ENCODE results near the gene POLDIP2. TPM values are rescaled to one million over a fixed set of nuclear protein-coding genes. Genes with fewer than 3 reads are reported as not detected.

POLDIP2 gene
- total RNA-seq, 1 donor from 2014 or later, result 44.4 TPM

- Histone ChIP-seq H3K4me1 (ENCODE audit: control insufficient read depth in 3 of 3, insufficient read depth in 3 of 3, low read length in 3 of 3) (peaks cover 3 to 26% (median 18%) of the 10 kb centered on the region in 3 donors), H3K36me3 (ENCODE audit: control insufficient read depth in 3 of 3, insufficient read depth in 3 of 3, low read length in 3 of 3) (peaks cover 81 to 96% (median 90%) of the 10 kb centered on the region in 3 donors)
These were observed 8.3 kb downstream of the POLDIP2 start for GRCh38 chr17:28348979-28349378.

GRCh38 chr17:28347261-28347891, 10.0 kb downstream of the POLDIP2 start:
- Histone ChIP-seq H3K9ac (ENCODE audit: low read depth in 1 of 3, low read length in 3 of 3) (peak overlapping the region in 2 of 3 donors; percentile 20 to 33), H3K27me3 (ENCODE audit: control insufficient read depth in 3 of 3, insufficient read depth in 3 of 3, low read length in 3 of 3) (no peaks in the 10 kb centered on the region), H3K4me3 (ENCODE audit: low read length in 3 of 3) (no peak overlapping the region), H3K9me3 (ENCODE audit: control insufficient read depth in 3 of 3, low read length in 3 of 3) (no peaks in the 10 kb centered on the region), H3K36me3 (ENCODE audit: control insufficient read depth in 3 of 3, insufficient read depth in 3 of 3, low read length in 3 of 3) (peaks cover 84 to 94% (median 92%) of the 10 kb centered on the region in 3 donors), H3K4me1 (ENCODE audit: control insufficient read depth in 3 of 3, insufficient read depth in 3 of 3, low read length in 3 of 3) (peaks cover 3 to 35% (median 23%) of the 10 kb centered on the region in 3 donors), H3K27ac (ENCODE audit: low read depth, low read length) (no peak overlapping the region)

More at GRCh38 chr17:28348979-28349378, 8.3 kb downstream of the POLDIP2 start:
- no peaks in the 10 kb centered on the region for H3K27me3 ChIP-seq (ENCODE audit: control insufficient read depth in 3 of 3, insufficient read depth in 3 of 3, low read length in 3 of 3)
- no peaks in the 10 kb centered on the region for H3K9me3 ChIP-seq (ENCODE audit: control insufficient read depth in 3 of 3, low read length in 3 of 3)
- no peak overlapping the region for H3K27ac ChIP-seq (ENCODE audit: low read depth, low read length)
- H3K9ac ChIP-seq (ENCODE audit: low read depth in 1 of 3, low read length in 3 of 3), result no peak overlapping the region
- H3K4me3 ChIP-seq (ENCODE audit: low read length in 3 of 3), result no peak overlapping the region

GRCh38 chr17:28346746-28347246, 10.5 kb downstream of the POLDIP2 start:
- H3K36me3 ChIP-seq (ENCODE audit: control insufficient read depth in 3 of 3, insufficient read depth in 3 of 3, low read length in 3 of 3), result peaks cover 87 to 95% (median 93%) of the 10 kb centered on the region in 3 donors
- peaks cover 3 to 35% (median 23%) of the 10 kb centered on the region in 3 donors for H3K4me1 ChIP-seq (ENCODE audit: control insufficient read depth in 3 of 3, insufficient read depth in 3 of 3, low read length in 3 of 3)
- H3K27me3 ChIP-seq (ENCODE audit: control insufficient read depth in 3 of 3, insufficient read depth in 3 of 3, low read length in 3 of 3), result no peaks in the 10 kb centered on the region
- H3K27ac ChIP-seq (ENCODE audit: low read depth, low read length), result peak overlapping the region; percentile 29
- H3K9ac ChIP-seq (ENCODE audit: low read depth in 1 of 3, low read length in 3 of 3), result peak overlapping the region in 1 of 3 donors; percentile 20
- H3K4me3 ChIP-seq (ENCODE audit: low read length in 3 of 3), result no peak overlapping the region
- H3K9me3 ChIP-seq (ENCODE audit: control insufficient read depth in 3 of 3, low read length in 3 of 3), result no peaks in the 10 kb centered on the region

GRCh38 chr17:28346199-28346580, 11.1 kb downstream of the POLDIP2 start:
- Histone ChIP-seq H3K27ac (ENCODE audit: low read depth, low read length) (no peak overlapping the region), H3K4me3 (ENCODE audit: low read length in 3 of 3) (no peak overlapping the region), H3K4me1 (ENCODE audit: control insufficient read depth in 3 of 3, insufficient read depth in 3 of 3, low read length in 3 of 3) (peaks cover 3 to 35% (median 23%) of the 10 kb centered on the region in 3 donors), H3K27me3 (ENCODE audit: control insufficient read depth in 3 of 3, insufficient read depth in 3 of 3, low read length in 3 of 3) (no peaks in the 10 kb centered on the region), H3K9ac (ENCODE audit: low read depth in 1 of 3, low read length in 3 of 3) (no peak overlapping the region), H3K36me3 (ENCODE audit: control insufficient read depth in 3 of 3, insufficient read depth in 3 of 3, low read length in 3 of 3) (peaks cover 87 to 95% (median 93%) of the 10 kb centered on the region in 3 donors), H3K9me3 (ENCODE audit: control insufficient read depth in 3 of 3, low read length in 3 of 3) (no peaks in the 10 kb centered on the region)

- Histone ChIP-seq H3K4me1 (ENCODE audit: control insufficient read depth in 3 of 3, insufficient read depth in 3 of 3, low read length in 3 of 3) (peaks cover 3 to 35% (median 23%) of the 10 kb centered on the region in 3 donors), H3K27ac (ENCODE audit: low read depth, low read length) (no peak overlapping the region), H3K9me3 (ENCODE audit: control insufficient read depth in 3 of 3, low read length in 3 of 3) (no peaks in the 10 kb centered on the region), H3K4me3 (ENCODE audit: low read length in 3 of 3) (no peak overlapping the region), H3K27me3 (ENCODE audit: control insufficient read depth in 3 of 3, insufficient read depth in 3 of 3, low read length in 3 of 3) (no peaks in the 10 kb centered on the region), H3K9ac (ENCODE audit: low read depth in 1 of 3, low read length in 3 of 3) (peak overlapping the region in 1 of 3 donors; percentile 5), H3K36me3 (ENCODE audit: control insufficient read depth in 3 of 3, insufficient read depth in 3 of 3, low read length in 3 of 3) (peaks cover 85 to 94% (median 93%) of the 10 kb centered on the region in 3 donors)
These were observed 11.7 kb downstream of the POLDIP2 start for GRCh38 chr17:28345419-28346198.

- H3K27ac ChIP-seq (ENCODE audit: low read depth, low read length), result no peak overlapping the region
- no peak overlapping the region for H3K4me3 ChIP-seq (ENCODE audit: low read length in 3 of 3)
- H3K27me3 ChIP-seq (ENCODE audit: control insufficient read depth in 3 of 3, insufficient read depth in 3 of 3, low read length in 3 of 3), result no peaks in the 10 kb centered on the region
- H3K9ac ChIP-seq (ENCODE audit: low read depth in 1 of 3, low read length in 3 of 3), result no peak overlapping the region
- peaks cover 81 to 92% (median 89%) of the 10 kb centered on the region in 3 donors for H3K36me3 ChIP-seq (ENCODE audit: control insufficient read depth in 3 of 3, insufficient read depth in 3 of 3, low read length in 3 of 3)
- peaks cover 3 to 37% (median 23%) of the 10 kb centered on the region in 3 donors for H3K4me1 ChIP-seq (ENCODE audit: control insufficient read depth in 3 of 3, insufficient read depth in 3 of 3, low read length in 3 of 3)
- H3K9me3 ChIP-seq (ENCODE audit: control insufficient read depth in 3 of 3, low read length in 3 of 3), result no peaks in the 10 kb centered on the region
These were observed 12.9 kb downstream of the POLDIP2 start for GRCh38 chr17:28344435-28344901.

GRCh38 chr17:28344011-28344410, 13.3 kb downstream of the POLDIP2 start:
- H3K9ac ChIP-seq (ENCODE audit: low read depth in 1 of 3, low read length in 3 of 3), result peak overlapping the region in 1 of 3 donors; percentile 45
- H3K27me3 ChIP-seq (ENCODE audit: control insufficient read depth in 3 of 3, insufficient read depth in 3 of 3, low read length in 3 of 3), result no peaks in the 10 kb centered on the region
- H3K36me3 ChIP-seq (ENCODE audit: control insufficient read depth in 3 of 3, insufficient read depth in 3 of 3, low read length in 3 of 3), result peaks cover 81 to 91% (median 85%) of the 10 kb centered on the region in 3 donors
- no peak overlapping the region for H3K27ac ChIP-seq (ENCODE audit: low read depth, low read length)
- no peak overlapping the region for H3K4me3 ChIP-seq (ENCODE audit: low read length in 3 of 3)
- H3K9me3 ChIP-seq (ENCODE audit: control insufficient read depth in 3 of 3, low read length in 3 of 3), result no peaks in the 10 kb centered on the region
- H3K4me1 ChIP-seq (ENCODE audit: control insufficient read depth in 3 of 3, insufficient read depth in 3 of 3, low read length in 3 of 3), result peaks cover 3 to 41% (median 23%) of the 10 kb centered on the region in 3 donors

GRCh38 chr17:28343491-28343932, 13.8 kb downstream of the POLDIP2 start:
- peak overlapping the region in 1 of 3 donors; percentile 45 for H3K9ac ChIP-seq (ENCODE audit: low read depth in 1 of 3, low read length in 3 of 3)
- H3K36me3 ChIP-seq (ENCODE audit: control insufficient read depth in 3 of 3, insufficient read depth in 3 of 3, low read length in 3 of 3), result peaks cover 77 to 86% (median 80%) of the 10 kb centered on the region in 3 donors
- H3K27me3 ChIP-seq (ENCODE audit: control insufficient read depth in 3 of 3, insufficient read depth in 3 of 3, low read length in 3 of 3), result no peaks in the 10 kb centered on the region
- no peak overlapping the region for H3K27ac ChIP-seq (ENCODE audit: low read depth, low read length)
- no peak overlapping the region for H3K4me3 ChIP-seq (ENCODE audit: low read length in 3 of 3)
- no peaks in the 10 kb centered on the region for H3K9me3 ChIP-seq (ENCODE audit: control insufficient read depth in 3 of 3, low read length in 3 of 3)
- peaks cover 3 to 41% (median 23%) of the 10 kb centered on the region in 3 donors for H3K4me1 ChIP-seq (ENCODE audit: control insufficient read depth in 3 of 3, insufficient read depth in 3 of 3, low read length in 3 of 3)

- H3K4me3 ChIP-seq (ENCODE audit: low read length in 3 of 3), result no peak overlapping the region
- H3K9me3 ChIP-seq (ENCODE audit: control insufficient read depth in 3 of 3, low read length in 3 of 3), result no peaks in the 10 kb centered on the region
- H3K27ac ChIP-seq (ENCODE audit: low read depth, low read length), result no peak overlapping the region
- H3K27me3 ChIP-seq (ENCODE audit: control insufficient read depth in 3 of 3, insufficient read depth in 3 of 3, low read length in 3 of 3), result no peaks in the 10 kb centered on the region
- H3K4me1 ChIP-seq (ENCODE audit: control insufficient read depth in 3 of 3, insufficient read depth in 3 of 3, low read length in 3 of 3), result peaks cover 12 to 43% (median 26%) of the 10 kb centered on the region in 3 donors
- no peak overlapping the region for H3K9ac ChIP-seq (ENCODE audit: low read depth in 1 of 3, low read length in 3 of 3)
- peaks cover 67 to 74% (median 69%) of the 10 kb centered on the region in 3 donors for H3K36me3 ChIP-seq (ENCODE audit: control insufficient read depth in 3 of 3, insufficient read depth in 3 of 3, low read length in 3 of 3)
These were observed 15.0 kb downstream of the POLDIP2 start for GRCh38 chr17:28342313-28342712.

Data from skeletal muscle tissue (tissue), 4 donors.